HG03097 (cell line): ENCODE measurements around the gene SLC38A6.
"Not testable (repeated sequence)": the region's sequence is repeated elsewhere in the genome, so short reads cannot be mapped to it uniquely, and the experiment has no call there.

Experiments
- ATAC-seq: cut with Tn5 transposase; IDR thresholded peaks from one replicate; pipeline ENCODE4 v1.9.1; 2021; ENCODE audit not compliant: unreplicated experiment, low FRiP score

Gene SLC38A6

GRCh38 chr14:61048640-61049039, 67.6 kb downstream of the SLC38A6 start:
- no peak for ATAC-seq

GRCh38 chr14:61050417-61050816, 69.4 kb downstream of the SLC38A6 start:
- ATAC-seq, result no peak

- ATAC-seq, result no peak
Observed at GRCh38 chr14:61051051-61051450, 70.0 kb downstream of the SLC38A6 start.

GRCh38 chr14:61051621-61052020, 70.6 kb downstream of the SLC38A6 start:
- no peak for ATAC-seq

- ATAC-seq, result no peak
Observed at GRCh38 chr14:61063461-61063860, 82.4 kb downstream of the SLC38A6 start.

- no peak for ATAC-seq
Observed at GRCh38 chr14:61064210-61064609, 83.2 kb downstream of the SLC38A6 start.

GRCh38 chr14:61064856-61065255, 83.8 kb downstream of the SLC38A6 start:
- ATAC-seq, result no peak

GRCh38 chr14:61065656-61066055, 84.6 kb downstream of the SLC38A6 start:
- no peak for ATAC-seq

- ATAC-seq, result not testable (repeated sequence)
Observed at GRCh38 chr14:61072442-61072841, 91.4 kb downstream of the SLC38A6 start.

GRCh38 chr14:61074852-61075251, 93.8 kb downstream of the SLC38A6 start:
- ATAC-seq, result no peak

- ATAC-seq, result no peak
Observed at GRCh38 chr14:61076556-61076955, 95.5 kb downstream of the SLC38A6 start.

GRCh38 chr14:61077437-61077836, 96.4 kb downstream of the SLC38A6 start:
- ATAC-seq, result no peak

- ATAC-seq, result no peak
Observed at GRCh38 chr14:61077951-61078720, 97.1 kb downstream of the SLC38A6 start.

- no peak for ATAC-seq
Observed at GRCh38 chr14:61080591-61081010, 99.6 kb downstream of the SLC38A6 start.

GRCh38 chr14:61088081-61088480, 107.0 kb downstream of the SLC38A6 start:
- no peak for ATAC-seq

GRCh38 chr14:61089126-61089750, 108.2 kb downstream of the SLC38A6 start:
- no peak for ATAC-seq

GRCh38 chr14:61090432-61091216, 109.6 kb downstream of the SLC38A6 start:
- ATAC-seq, result no peak

- no peak for ATAC-seq
Observed at GRCh38 chr14:61091657-61092273, 110.7 kb downstream of the SLC38A6 start.

GRCh38 chr14:61098096-61098495, 117.1 kb downstream of the SLC38A6 start:
- ATAC-seq, result not testable (repeated sequence)

- no peak for ATAC-seq
Observed at GRCh38 chr14:61098721-61099120, 117.7 kb downstream of the SLC38A6 start.
